HepG2 (cell line): ENCODE measurements around the gene USP34. TPM values are rescaled to one million over a fixed set of nuclear protein-coding genes. Genes with fewer than 3 reads are reported as not detected.

Experiments
- AFF4 ChIP-seq: sonication (generic); formaldehyde crosslinking; IDR thresholded peaks from 2 replicates; pipeline ENCODE4 v1.4.0; 2020; ENCODE audit warnings: missing genetic modification reagents
- ASH2L ChIP-seq: fragments of 300-600, 200-600 bp; sonication (generic); IDR thresholded peaks from 2 replicates; pipeline ENCODE4 v1.7.0; 2017; ENCODE audit warnings: low read depth, mild to moderate bottlenecking, moderate library complexity, mixed read lengths, low read length; ENCODE audit not compliant: insufficient read length
- ELF3 ChIP-seq: IDR thresholded peaks from 2 replicates; pipeline ENCODE4 v1.6.1; 2016; ENCODE audit warnings: missing genetic modification reagents, missing compliant biosample characterization
- GZF1 ChIP-seq: sonication (generic); formaldehyde crosslinking; IDR thresholded peaks from 2 replicates; pipeline ENCODE4 v1.5.1; 2020; ENCODE audit warnings: mild to moderate bottlenecking, missing genetic modification reagents
- HNRNPK ChIP-seq: fragments of 200-400 bp; formaldehyde crosslinking; IDR thresholded peaks from 2 replicates; pipeline ENCODE4 v1.6.1; 2018; ENCODE audit warnings: low read length, low read depth, moderate library complexity, mild to moderate bottlenecking; ENCODE audit not compliant: poor library complexity, severe bottlenecking
- JUNB ChIP-seq: sonication (generic); formaldehyde crosslinking; IDR thresholded peaks from 2 replicates; pipeline ENCODE4 v1.8.0; 2022; ENCODE audit warnings: missing genetic modification reagents, mild to moderate bottlenecking, borderline replicate concordance
- KAT8 ChIP-seq: IDR thresholded peaks from 2 replicates; pipeline ENCODE4 v1.6.1; 2016; ENCODE audit warnings: missing genetic modification reagents, missing compliant biosample characterization
- PAXIP1 ChIP-seq: sonication (generic); formaldehyde crosslinking; conservative IDR thresholded peaks from 2 replicates; pipeline ENCODE4 v1.4.0; 2020; ENCODE audit warnings: mild to moderate bottlenecking, missing genetic modification reagents, moderate library complexity
- PHF5A ChIP-seq: IDR thresholded peaks from one replicate; pipeline ENCODE4 v1.6.1; 2018; ENCODE audit warnings: low read depth, missing genetic modification reagents; ENCODE audit not compliant: unreplicated experiment
- POLR2G ChIP-seq: fragments of 200-400 bp; formaldehyde crosslinking; IDR thresholded peaks from 2 replicates; pipeline ENCODE4 v1.6.1; 2018; ENCODE audit warnings: mild to moderate bottlenecking, low read depth, low read length, moderate library complexity
- RAD21 ChIP-seq: fragments of 450-650 bp; formaldehyde crosslinking; IDR thresholded peaks from 2 replicates; pipeline ENCODE4 v1.5.0; 2020; ENCODE audit warnings: mild to moderate bottlenecking
- RBFOX2 ChIP-seq: fragments of 200-400 bp; formaldehyde crosslinking; IDR thresholded peaks from 2 replicates; pipeline ENCODE4 v1.6.1; 2017; ENCODE audit warnings: low read depth, mild to moderate bottlenecking, low read length
- TCF7 ChIP-seq: sonication (generic); IDR thresholded peaks from 2 replicates; pipeline ENCODE4 v1.6.1; 2016; ENCODE audit warnings: antibody characterized with exemption, low read depth
- ZNF230 ChIP-seq: sonication (generic); formaldehyde crosslinking; IDR thresholded peaks from 2 replicates; pipeline ENCODE4 v1.4.0; 2020; ENCODE audit warnings: mild to moderate bottlenecking, missing genetic modification reagents
- ZNF326 ChIP-seq: sonication (generic); formaldehyde crosslinking; IDR thresholded peaks from 2 replicates; pipeline ENCODE4 v1.4.0; 2020; ENCODE audit warnings: missing genetic modification reagents, borderline replicate concordance
- ZNF558 ChIP-seq: sonication (generic); formaldehyde crosslinking; IDR thresholded peaks from 2 replicates; pipeline ENCODE4 v1.9.0; 2022; ENCODE audit warnings: mild to moderate bottlenecking, missing genetic modification reagents, borderline replicate concordance
- ZNF569 ChIP-seq: sonication (generic); formaldehyde crosslinking; IDR thresholded peaks from 2 replicates; pipeline ENCODE4 v1.5.0; 2020; ENCODE audit warnings: mild to moderate bottlenecking, missing genetic modification reagents, moderate library complexity, borderline replicate concordance
- ZNF607 ChIP-seq: sonication (generic); formaldehyde crosslinking; IDR thresholded peaks from 2 replicates; pipeline ENCODE4 v1.5.1; 2020; ENCODE audit warnings: missing genetic modification reagents, mild to moderate bottlenecking, borderline replicate concordance
- polyA plus RNA-seq, 8 experiments: library from polyadenylated mRNA; depleted of rRNA in 3 of 8; stranded (reverse) in 7 of 8; unstranded in 1 of 8; fragments of >200 nt; fragmentation: Illumina TruSeq in 4 of 8; extraction: Trizol in 4 of 8; gene quantifications; 2 replicates each; pipeline versions ENCODE4 v1.2.1 to v1.2.3, GENCODE V29; 2011 to 2016; ENCODE audit warnings: low read depth in 4 of 8, missing spikeins in 1 of 8, mixed read lengths in 1 of 8; ENCODE audit not compliant: insufficient read depth in 1 of 8
- total RNA-seq, 5 experiments: library from RNA; depleted of rRNA; stranded (reverse); fragments of >200 nt; fragmentation: Illumina TruSeq; extraction: Trizol; gene quantifications; 2 replicates each; pipeline ENCODE4 v1.2.3, GENCODE V29; 2016; ENCODE audit warnings: low read depth in 1 of 5
- TF ChIP-seq, protein P1 (sequence below): sonication (generic); formaldehyde crosslinking; IDR thresholded peaks from 2 replicates; pipeline ENCODE4 v1.8.1; 2023; ENCODE audit warnings: mild to moderate bottlenecking, inconsistent platforms, moderate library complexity, missing genetic modification reagents, borderline replicate concordance
- TF ChIP-seq, protein P2 (sequence below): sonication (generic); formaldehyde crosslinking; IDR thresholded peaks from 2 replicates; pipeline ENCODE4 v1.8.1; 2023; ENCODE audit warnings: missing genetic modification reagents, mild to moderate bottlenecking, borderline replicate concordance

Gene USP34
- total and polyA plus RNA-seq, 2 of the 13 experiments (the other 11 are each of a cell fraction or from before 2014, with no cell fraction given), result 99.2 to 100 TPM

DNA sequence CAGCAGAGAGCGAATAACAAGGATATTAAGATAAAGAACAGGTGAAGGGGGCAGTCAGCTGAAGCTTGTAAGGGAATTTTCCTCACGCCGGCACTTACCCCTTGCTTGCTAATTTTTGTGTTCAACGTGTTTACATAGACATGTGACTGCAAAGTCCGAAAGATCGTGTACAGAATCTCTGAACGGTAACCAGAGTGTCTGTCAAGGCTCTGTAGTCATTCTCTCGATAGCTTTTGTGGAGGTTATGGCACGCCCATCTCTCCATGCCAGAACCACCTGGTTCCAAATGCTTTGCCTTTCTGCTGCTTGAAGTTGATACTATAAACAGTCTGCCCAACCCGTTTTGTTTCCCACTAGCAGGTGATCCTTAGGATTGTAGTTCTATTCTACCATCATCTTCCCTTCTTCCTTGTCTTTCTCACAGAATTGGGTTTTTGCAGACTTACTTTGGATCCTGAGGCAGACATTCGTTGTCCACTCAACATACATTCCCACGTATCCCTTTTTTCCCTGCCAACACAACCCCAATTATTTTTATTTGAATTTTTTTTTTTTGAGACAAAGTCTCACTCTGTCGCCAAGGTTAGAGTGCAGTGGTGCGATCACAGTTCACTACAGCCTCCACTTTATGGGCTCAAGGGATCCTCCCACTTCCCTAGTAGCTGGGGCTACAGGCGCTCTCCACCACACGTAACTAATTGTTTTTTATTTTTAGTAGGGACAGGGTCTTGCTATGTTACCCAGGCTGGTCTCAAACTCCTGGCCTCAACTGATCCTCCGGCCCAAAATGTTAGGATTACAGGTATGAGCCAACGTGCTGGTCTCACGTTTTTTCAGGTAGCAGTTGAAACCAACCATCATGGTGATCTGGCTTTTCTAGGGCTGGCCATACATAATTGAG, 1.3 kb upstream of the USP34 start (continued):
- TF ChIP-seq TCF7 (no peak), RBFOX2 (no peak), GZF1 (CRISPR knock-in tag) (no peak), ZNF230 (CRISPR knock-in tag) (no peak), KAT8 (CRISPR knock-in tag) (no peak), PHF5A (CRISPR knock-in tag) (no peak), ZNF569 (CRISPR knock-in tag) (no peak), RAD21 (CRISPR knock-in tag) (peak; percentile 9; the same call in 1 of the 2 replicates), POLR2G (0 out of 2 replicates have a peak, but pooled peaks have one; percentile 3), JUNB (CRISPR knock-in tag) (no peak), ZNF558 (no peak), AFF4 (CRISPR knock-in tag) (no peak), HNRNPK (no peak), ASH2L (peak; percentile 56), ZNF326 (CRISPR knock-in tag) (no peak), ELF3 (CRISPR knock-in tag) (0 out of 2 replicates have a peak, but pooled peaks have one; percentile 34), PAXIP1 (CRISPR knock-in tag) (peak; percentile 54), ZNF607 (0 out of 2 replicates have a peak, but pooled peaks have one; percentile 56)
- TF ChIP-seq, protein P1, sequence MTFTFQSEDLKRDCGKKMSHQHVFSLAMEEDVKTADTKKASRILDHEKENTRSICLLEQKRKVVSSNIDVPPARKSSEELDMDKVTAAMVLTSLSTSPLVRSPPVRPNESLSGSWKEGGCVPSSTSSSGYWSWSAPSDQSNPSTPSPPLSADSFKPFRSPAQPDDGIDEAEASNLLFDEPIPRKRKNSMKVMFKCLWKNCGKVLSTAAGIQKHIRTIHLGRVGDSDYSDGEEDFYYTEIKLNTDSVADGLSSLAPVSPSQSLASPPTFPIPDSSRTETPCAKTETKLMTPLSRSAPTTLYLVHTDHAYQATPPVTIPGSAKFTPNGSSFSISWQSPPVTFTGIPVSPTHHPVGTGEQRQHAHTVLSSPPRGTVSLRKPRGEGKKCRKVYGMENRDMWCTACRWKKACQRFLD (CRISPR knock-in tag), result no peak
- TF ChIP-seq, protein P2, sequence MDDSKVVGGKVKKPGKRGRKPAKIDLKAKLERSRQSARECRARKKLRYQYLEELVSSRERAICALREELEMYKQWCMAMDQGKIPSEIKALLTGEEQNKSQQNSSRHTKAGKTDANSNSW, result no peak
